Lung (tissue), 12 donors: ENCODE results near the gene GABRB2. TPM values are rescaled to one million over a fixed set of nuclear protein-coding genes. Genes with fewer than 3 reads are reported as not detected.

Experiments used
- ATAC-seq: fragments of 200-7000 bp; cut with Tn5 transposase; one replicate; pipeline ENCODE4 v1.9.1; 2020; ENCODE audit warnings: moderate number of reproducible peaks; ENCODE audit not compliant: insufficient read depth, low FRiP score
- DNase-seq, 3 donors: peaks; one replicate each; pipeline ENCODE4 v3.0.0-alpha.2; 2013 to 2017
- H3K27ac ChIP-seq, 2 donors: one replicate each; pipeline ENCODE4 v1.5.1; 2013; ENCODE audit warnings: mild to moderate bottlenecking in 2 of 2, moderate library complexity in 2 of 2, control low read depth in 1 of 2, inconsistent platforms in 1 of 2, low read depth in 1 of 2, low read length in 1 of 2
- H3K27me3 ChIP-seq, 3 donors: one replicate each; pipeline ENCODE4 v1.5.1; 2013; ENCODE audit warnings: low read length in 2 of 3; ENCODE audit not compliant: control insufficient read depth in 3 of 3, insufficient read depth in 3 of 3
- H3K36me3 ChIP-seq, 4 donors: one replicate each; pipeline ENCODE4 v1.5.1; 2013; ENCODE audit warnings: low read length in 4 of 4, mild to moderate bottlenecking in 1 of 4, moderate library complexity in 1 of 4; ENCODE audit not compliant: control insufficient read depth in 4 of 4, insufficient read depth in 4 of 4
- H3K4me1 ChIP-seq, 5 donors: one replicate each; pipeline ENCODE4 v1.5.1; 2013; ENCODE audit warnings: low read length in 5 of 5, mild to moderate bottlenecking in 2 of 5, moderate library complexity in 1 of 5; ENCODE audit not compliant: control insufficient read depth in 5 of 5, insufficient read depth in 5 of 5
- H3K4me3 ChIP-seq: one replicate; pipeline ENCODE4 v1.5.1; 2013; ENCODE audit warnings: mild to moderate bottlenecking, control low read depth, moderate library complexity
- H3K9ac ChIP-seq, 2 donors: one replicate each; pipeline ENCODE4 v1.5.1; 2013; ENCODE audit warnings: low read length in 2 of 2, control low read depth in 1 of 2; ENCODE audit not compliant: insufficient read depth in 1 of 2
- H3K9me3 ChIP-seq, 4 donors: one replicate each; pipeline ENCODE4 v1.5.1; 2013; ENCODE audit warnings: low read length in 3 of 4, mild to moderate bottlenecking in 1 of 4, moderate library complexity in 1 of 4; ENCODE audit not compliant: control insufficient read depth in 4 of 4, insufficient read depth in 3 of 4
- WGBS, 2 donors: extraction: QIAGEN DNeasy Blood & Tissue Kit; methylation state at CpG; one replicate each; pipeline ENCODE4 v1.1.7; 2013; 5-methylcytosine and 5-hydroxymethylcytosine counted together
- polyA plus RNA-seq, 2 donors: library from polyadenylated mRNA; stranded (reverse); fragments of 200-250 nt; gene quantifications; one replicate each; pipeline ENCODE4 v1.2.1, GENCODE V29; 2013
- total RNA-seq, 2 donors: library from RNA; depleted of rRNA in 1 of 2; stranded (reverse); fragments of >200 nt in 1 of 2; gene quantifications; one replicate each; pipeline ENCODE4 v1.2.1, GENCODE V29; 2014 to 2021
- TF ChIP-seq, protein P1 (sequence below): IDR thresholded peaks from 2 replicates; pipeline ENCODE4 v1.5.1; 2012; ENCODE audit warnings: mild to moderate bottlenecking; ENCODE audit errors: control extremely low read depth, extremely low read depth
- donor health status: control.
- donor health status: control.
- donor health status: Bipolar disorder and iron deficiency.
- donor health status: healthy.
- donor health status: DM: yes; HTN: yes; CAD: no.

The GABRB2 gene
- total and polyA plus RNA-seq, 4 donors = 0.28 to 6.8 (median 0.86) TPM

- ATAC-seq (no peak), DNase-seq (no peak)
- Histone ChIP-seq H3K36me3 (no peaks in the 10 kb centered on the region), H3K4me3 (no peak overlapping the region), H3K27me3 (no peaks in the 10 kb centered on the region), H3K9me3 (no peaks in the 10 kb centered on the region), H3K4me1 (no peaks in the 10 kb centered on the region), H3K9ac (no peak overlapping the region), H3K27ac (no peak overlapping the region)
- TF ChIP-seq, protein P1, sequence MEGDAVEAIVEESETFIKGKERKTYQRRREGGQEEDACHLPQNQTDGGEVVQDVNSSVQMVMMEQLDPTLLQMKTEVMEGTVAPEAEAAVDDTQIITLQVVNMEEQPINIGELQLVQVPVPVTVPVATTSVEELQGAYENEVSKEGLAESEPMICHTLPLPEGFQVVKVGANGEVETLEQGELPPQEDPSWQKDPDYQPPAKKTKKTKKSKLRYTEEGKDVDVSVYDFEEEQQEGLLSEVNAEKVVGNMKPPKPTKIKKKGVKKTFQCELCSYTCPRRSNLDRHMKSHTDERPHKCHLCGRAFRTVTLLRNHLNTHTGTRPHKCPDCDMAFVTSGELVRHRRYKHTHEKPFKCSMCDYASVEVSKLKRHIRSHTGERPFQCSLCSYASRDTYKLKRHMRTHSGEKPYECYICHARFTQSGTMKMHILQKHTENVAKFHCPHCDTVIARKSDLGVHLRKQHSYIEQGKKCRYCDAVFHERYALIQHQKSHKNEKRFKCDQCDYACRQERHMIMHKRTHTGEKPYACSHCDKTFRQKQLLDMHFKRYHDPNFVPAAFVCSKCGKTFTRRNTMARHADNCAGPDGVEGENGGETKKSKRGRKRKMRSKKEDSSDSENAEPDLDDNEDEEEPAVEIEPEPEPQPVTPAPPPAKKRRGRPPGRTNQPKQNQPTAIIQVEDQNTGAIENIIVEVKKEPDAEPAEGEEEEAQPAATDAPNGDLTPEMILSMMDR = no peak
- WGBS, 2 donors = 62 to 77% methylated on average over 1 of the region's 1 CpG
Observed at GRCh38 chr5:161391016-161391415, 155.5 kb downstream of the GABRB2 start.

GRCh38 chr5:161387121-161387520 is 159.4 kb downstream of the GABRB2 start:
- no peak for ATAC-seq
- H3K9me3 ChIP-seq = no peaks in the 10 kb centered on the region
- no peaks in the 10 kb centered on the region for H3K27me3 ChIP-seq
- no peak overlapping the region for H3K4me3 ChIP-seq
- no peaks in the 10 kb centered on the region for H3K36me3 ChIP-seq
- TF ChIP-seq, protein P1 = no peak
- no peaks in the 10 kb centered on the region for H3K4me1 ChIP-seq
- H3K9ac ChIP-seq = no peak overlapping the region
- 88 to 91% methylated on average over 2 of the region's 2 CpGs for WGBS, 2 donors
- H3K27ac ChIP-seq = no peak overlapping the region
- DNase-seq = no peak

DNA sequence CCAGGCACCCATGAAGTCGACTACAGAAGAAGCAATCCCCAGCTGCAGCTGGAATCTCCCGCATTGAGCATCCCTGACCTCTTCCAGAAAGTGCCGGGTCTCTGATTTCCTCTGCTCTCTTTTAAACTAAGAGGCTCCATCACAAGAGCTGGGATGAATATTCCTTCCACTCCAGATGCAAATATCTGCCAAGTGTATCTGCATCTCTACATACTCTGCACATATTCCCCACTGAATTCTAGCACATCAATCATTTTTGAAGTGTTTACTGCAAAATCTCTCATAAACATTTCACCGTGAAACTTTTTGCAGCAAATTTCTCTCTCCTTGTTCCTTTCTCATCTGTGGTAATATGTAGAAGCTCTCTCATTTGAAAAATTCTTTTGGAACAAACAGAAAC is 161.5 kb downstream of the GABRB2 start:
- H3K9ac ChIP-seq = no peak overlapping the region
- 68 to 71% methylated on average over 4 of the region's 4 CpGs for WGBS, 2 donors
- H3K27ac ChIP-seq = no peak overlapping the region
- no peak overlapping the region for H3K4me3 ChIP-seq
- TF ChIP-seq, protein P1 = no peak
- no peaks in the 10 kb centered on the region for H3K4me1 ChIP-seq
- no peaks in the 10 kb centered on the region for H3K27me3 ChIP-seq
- no peaks in the 10 kb centered on the region for H3K36me3 ChIP-seq
- DNase-seq (peak in 1 of 3 donors; percentile 3), ATAC-seq (no peak)
- no peaks in the 10 kb centered on the region for H3K9me3 ChIP-seq

DNA sequence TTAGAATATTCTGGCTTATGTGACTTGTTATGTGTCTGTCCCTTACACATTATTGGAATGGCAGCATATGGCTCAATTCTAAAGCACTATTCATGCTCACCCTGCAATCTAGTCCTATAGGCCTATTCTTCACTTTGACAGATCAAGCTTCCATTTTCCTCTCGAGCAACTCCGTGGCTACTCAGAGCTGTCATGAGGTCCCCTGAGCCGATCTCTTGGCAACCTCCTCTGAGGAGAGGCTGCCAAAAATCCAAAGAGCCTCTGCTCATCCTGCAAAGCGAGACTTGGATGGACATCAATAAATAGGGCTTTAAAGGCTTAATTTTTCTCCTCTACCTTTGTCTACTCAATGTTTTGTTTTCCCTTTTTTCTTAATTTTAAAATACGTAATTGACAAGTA is 163.8 kb downstream of the GABRB2 start:
- no peak overlapping the region for H3K27ac ChIP-seq
- WGBS, 2 donors = 68 to 83% methylated on average over 5 of the region's 5 CpGs
- TF ChIP-seq, protein P1 = no peak
- DNase-seq = peak in 1 of 3 donors; percentile 5
- no peak for ATAC-seq
- no peak overlapping the region for H3K9ac ChIP-seq
- H3K27me3 ChIP-seq = no peaks in the 10 kb centered on the region
- H3K4me3 ChIP-seq = no peak overlapping the region
- H3K9me3 ChIP-seq = no peaks in the 10 kb centered on the region
- no peaks in the 10 kb centered on the region for H3K36me3 ChIP-seq
- H3K4me1 ChIP-seq = no peaks in the 10 kb centered on the region
